Measurements from ENCODE around the gene CAMSAP1.

Gene CAMSAP1

DNA sequence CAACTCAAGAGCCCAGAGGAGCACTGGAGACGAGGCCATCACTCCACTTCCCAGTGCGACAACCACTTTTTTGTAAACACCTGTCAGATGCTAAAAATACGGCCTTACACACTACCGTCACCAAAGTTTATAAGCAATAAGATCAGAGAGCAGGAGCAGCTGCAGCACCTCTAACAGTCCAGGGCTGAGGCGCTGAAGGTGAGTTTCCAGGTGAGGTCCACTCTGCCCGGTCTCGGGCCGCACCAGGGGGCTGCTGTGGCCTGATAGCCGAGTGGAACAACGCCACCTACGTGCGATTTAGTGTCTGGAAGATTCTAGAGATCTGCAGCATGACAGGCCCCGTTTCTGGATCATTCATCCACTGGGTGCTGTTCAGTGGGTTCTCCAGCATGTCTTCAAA is 25.8 kb upstream of the CAMSAP1 start:
- H3K27me3 ChIP-seq (ENCODE audit: insufficient read depth, insufficient read length), result no peaks in the 10 kb centered on the region
- no peak for TF ChIP-seq ZNF274 (IDR thresholded peaks at IDR 0.05; ENCODE audit: low read depth, low read length)
- no peak for TF ChIP-seq SUZ12 (IDR thresholded peaks at IDR 0.05; ENCODE audit: extremely low read depth, insufficient read depth, insufficient read length)
- no peak for TF ChIP-seq YY1 (IDR thresholded peaks at IDR 0.05; ENCODE audit: insufficient read depth, insufficient read length)
- peaks cover 2% of the 10 kb centered on the region for H3K4me1 ChIP-seq (ENCODE audit: insufficient read depth, insufficient read length)
- DNase-seq (ENCODE audit: low read depth, low spot score), result no peak
- H3K9me3 ChIP-seq (ENCODE audit: insufficient read depth, low read length), result peaks cover 13% of the 10 kb centered on the region
- no peak overlapping the region for H3K4me3 ChIP-seq (ENCODE audit: insufficient read length, low read depth)
- no peak overlapping the region for H3K9ac ChIP-seq (ENCODE audit: insufficient read length, low read depth)
- H3K36me3 ChIP-seq (ENCODE audit: insufficient read depth, insufficient read length, low read length), result peaks cover 75% of the 10 kb centered on the region

DNA sequence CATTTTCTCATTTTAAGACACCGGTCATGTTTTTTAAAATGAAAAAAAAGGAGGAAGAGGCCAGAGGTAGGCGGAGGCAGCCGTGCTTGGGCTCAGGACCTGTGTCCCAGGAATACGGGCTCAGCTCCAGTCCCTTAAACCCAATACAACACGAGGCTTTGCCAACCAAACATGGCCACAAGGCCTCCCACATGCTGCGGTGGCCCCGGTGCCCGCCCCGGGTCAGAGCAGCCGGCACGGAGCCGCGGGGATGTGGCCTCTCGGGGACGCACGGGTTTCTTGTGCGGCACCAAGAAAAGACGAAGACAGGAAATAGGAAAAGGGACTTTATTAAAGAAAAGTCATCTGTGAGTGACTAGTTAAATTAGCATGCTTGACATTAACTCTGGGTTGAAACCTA is 25.3 kb upstream of the CAMSAP1 start:
- Histone ChIP-seq H3K9ac (ENCODE audit: insufficient read length, low read depth) (no peak overlapping the region), H3K36me3 (ENCODE audit: insufficient read depth, insufficient read length, low read length) (peaks cover 74% of the 10 kb centered on the region), H3K9me3 (ENCODE audit: insufficient read depth, low read length) (peaks cover 13% of the 10 kb centered on the region), H3K27me3 (ENCODE audit: insufficient read depth, insufficient read length) (no peaks in the 10 kb centered on the region), H3K4me1 (ENCODE audit: insufficient read depth, insufficient read length) (peaks cover 5% of the 10 kb centered on the region), H3K4me3 (ENCODE audit: insufficient read length, low read depth) (no peak overlapping the region)
- TF ChIP-seq SUZ12 (IDR thresholded peaks at IDR 0.05; ENCODE audit: extremely low read depth, insufficient read depth, insufficient read length), result no peak
- TF ChIP-seq YY1 (IDR thresholded peaks at IDR 0.05; ENCODE audit: insufficient read depth, insufficient read length), result no peak
- TF ChIP-seq ZNF274 (IDR thresholded peaks at IDR 0.05; ENCODE audit: low read depth, low read length), result no peak
- no peak for DNase-seq (ENCODE audit: low read depth, low spot score)

GRCh38 chr9:135931349-135931820 is 24.0 kb upstream of the CAMSAP1 start:
- H3K4me1 ChIP-seq (ENCODE audit: insufficient read depth, insufficient read length), result peaks cover 13% of the 10 kb centered on the region
- H3K9ac ChIP-seq (ENCODE audit: insufficient read length, low read depth), result no peak overlapping the region
- TF ChIP-seq ZNF274 (IDR thresholded peaks at IDR 0.05; ENCODE audit: low read depth, low read length) (no peak), SUZ12 (IDR thresholded peaks at IDR 0.05; ENCODE audit: extremely low read depth, insufficient read depth, insufficient read length) (no peak), YY1 (IDR thresholded peaks at IDR 0.05; ENCODE audit: insufficient read depth, insufficient read length) (no peak)
- peaks cover 65% of the 10 kb centered on the region for H3K36me3 ChIP-seq (ENCODE audit: insufficient read depth, insufficient read length, low read length)
- peaks cover 6% of the 10 kb centered on the region for H3K9me3 ChIP-seq (ENCODE audit: insufficient read depth, low read length)
- no peak for DNase-seq (ENCODE audit: low read depth, low spot score)
- no peak overlapping the region for H3K4me3 ChIP-seq (ENCODE audit: insufficient read length, low read depth)
- no peaks in the 10 kb centered on the region for H3K27me3 ChIP-seq (ENCODE audit: insufficient read depth, insufficient read length)

DNA sequence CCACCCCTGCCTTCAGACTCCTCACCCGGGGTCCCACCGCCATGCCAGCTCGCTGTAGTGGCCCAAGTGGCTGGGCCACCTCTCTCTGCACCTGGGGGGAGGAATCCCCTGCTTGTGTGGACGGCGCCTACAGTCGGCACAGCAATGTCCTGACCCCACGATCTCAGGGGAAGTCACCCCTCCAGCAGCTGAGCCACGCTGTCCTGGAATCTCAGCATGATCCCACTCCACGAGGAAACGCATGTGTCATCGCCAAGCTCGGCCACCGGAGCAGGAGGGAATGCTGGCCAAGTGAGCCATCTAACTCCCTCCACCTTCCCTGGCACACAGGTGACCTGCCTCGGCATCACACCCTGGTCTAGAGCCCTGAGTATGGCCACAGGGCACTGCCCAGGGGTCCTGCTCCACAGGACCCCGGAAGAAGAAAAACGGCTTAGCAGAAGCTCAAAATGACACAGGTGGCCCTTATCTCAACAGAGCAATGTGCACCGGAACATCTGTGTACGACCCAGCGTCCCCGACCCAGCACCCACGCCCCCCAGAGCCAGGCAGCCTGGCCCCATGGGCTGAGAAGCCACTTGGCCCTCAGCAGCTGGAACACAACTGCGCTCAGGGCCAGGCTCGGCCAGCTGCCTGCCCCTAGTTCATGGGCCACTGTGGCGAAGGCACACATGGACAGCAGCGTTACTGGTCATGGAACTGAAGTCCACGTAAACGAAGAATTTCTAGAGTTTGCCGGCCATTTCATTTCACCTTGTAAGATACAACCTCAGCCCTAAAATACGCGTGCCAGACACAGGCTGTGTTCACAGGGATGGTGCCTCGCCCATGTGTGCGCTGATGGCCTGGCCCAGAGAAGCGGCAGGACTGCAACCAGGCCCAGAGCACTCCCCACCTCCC is 23.4 kb upstream of the CAMSAP1 start:
- peaks cover 62% of the 10 kb centered on the region for H3K36me3 ChIP-seq (ENCODE audit: insufficient read depth, insufficient read length, low read length)
- no peak overlapping the region for H3K9ac ChIP-seq (ENCODE audit: insufficient read length, low read depth)
- TF ChIP-seq ZNF274 (IDR thresholded peaks at IDR 0.05; ENCODE audit: low read depth, low read length) (no peak), SUZ12 (IDR thresholded peaks at IDR 0.05; ENCODE audit: extremely low read depth, insufficient read depth, insufficient read length) (no peak), YY1 (IDR thresholded peaks at IDR 0.05; ENCODE audit: insufficient read depth, insufficient read length) (no peak)
- no peak for DNase-seq (ENCODE audit: low read depth, low spot score)
- H3K4me3 ChIP-seq (ENCODE audit: insufficient read length, low read depth), result no peak overlapping the region
- no peaks in the 10 kb centered on the region for H3K9me3 ChIP-seq (ENCODE audit: insufficient read depth, low read length)
- peaks cover 13% of the 10 kb centered on the region for H3K4me1 ChIP-seq (ENCODE audit: insufficient read depth, insufficient read length)
- H3K27me3 ChIP-seq (ENCODE audit: insufficient read depth, insufficient read length), result no peaks in the 10 kb centered on the region

DNA sequence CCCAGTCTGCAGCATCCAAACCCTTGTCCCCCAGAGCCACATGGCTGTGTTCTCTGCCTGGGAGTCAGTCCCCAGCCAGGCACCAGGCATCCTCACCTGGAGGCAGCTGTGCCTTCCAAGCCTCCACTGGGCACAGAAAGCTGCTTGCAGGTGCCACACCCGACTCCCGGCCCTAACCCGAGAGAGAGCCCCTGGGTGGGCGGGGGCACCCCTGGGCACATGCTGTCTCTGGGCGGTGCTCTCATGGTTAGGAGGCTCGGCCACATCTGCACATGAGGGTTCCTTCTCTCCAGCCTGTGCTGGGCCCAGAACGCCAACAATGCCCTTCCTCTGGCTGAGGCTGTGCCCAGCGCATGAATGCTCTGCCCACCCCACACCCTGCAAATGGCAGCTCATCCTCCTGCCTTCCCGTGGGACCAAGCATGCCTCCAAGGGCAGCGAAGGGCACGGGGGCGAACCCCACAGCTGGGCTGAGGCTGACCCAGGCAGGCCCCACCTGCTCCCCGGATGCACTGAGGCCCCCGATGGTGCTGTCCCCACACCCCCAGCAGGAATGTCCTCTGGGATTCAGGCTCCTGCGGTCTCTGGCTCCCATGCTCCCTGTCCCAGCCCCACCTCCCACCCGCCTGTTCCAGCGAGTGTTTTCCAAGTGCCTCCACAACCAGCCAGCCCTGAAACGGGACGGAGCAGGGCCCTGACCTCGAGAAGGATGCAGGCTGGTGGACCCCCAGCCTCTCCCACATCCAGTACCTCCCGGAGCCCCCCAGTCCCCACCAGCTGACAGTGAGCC is 22.5 kb upstream of the CAMSAP1 start:
- Histone ChIP-seq H3K4me1 (ENCODE audit: insufficient read depth, insufficient read length) (peaks cover 13% of the 10 kb centered on the region), H3K27me3 (ENCODE audit: insufficient read depth, insufficient read length) (no peaks in the 10 kb centered on the region), H3K9ac (ENCODE audit: insufficient read length, low read depth) (no peak overlapping the region), H3K36me3 (ENCODE audit: insufficient read depth, insufficient read length, low read length) (peaks cover 58% of the 10 kb centered on the region), H3K4me3 (ENCODE audit: insufficient read length, low read depth) (no peak overlapping the region), H3K9me3 (ENCODE audit: insufficient read depth, low read length) (no peaks in the 10 kb centered on the region)
- TF ChIP-seq YY1 (IDR thresholded peaks at IDR 0.05; ENCODE audit: insufficient read depth, insufficient read length) (no peak), SUZ12 (IDR thresholded peaks at IDR 0.05; ENCODE audit: extremely low read depth, insufficient read depth, insufficient read length) (no peak), ZNF274 (IDR thresholded peaks at IDR 0.05; ENCODE audit: low read depth, low read length) (no peak)
- no peak for DNase-seq (ENCODE audit: low read depth, low spot score)

- Histone ChIP-seq H3K9me3 (ENCODE audit: insufficient read depth, low read length) (no peaks in the 10 kb centered on the region), H3K9ac (ENCODE audit: insufficient read length, low read depth) (no peak overlapping the region)
Measured at GRCh38 chr9:135928731-135929655, 21.6 kb upstream of the CAMSAP1 start.

More at GRCh38 chr9:135928731-135929655, 21.6 kb upstream of the CAMSAP1 start:
- Histone ChIP-seq H3K27me3 (ENCODE audit: insufficient read depth, insufficient read length) (no peaks in the 10 kb centered on the region), H3K36me3 (ENCODE audit: insufficient read depth, insufficient read length, low read length) (peaks cover 60% of the 10 kb centered on the region), H3K4me3 (ENCODE audit: insufficient read length, low read depth) (no peak overlapping the region), H3K4me1 (ENCODE audit: insufficient read depth, insufficient read length) (peaks cover 13% of the 10 kb centered on the region)
- TF ChIP-seq ZNF274 (IDR thresholded peaks at IDR 0.05; ENCODE audit: low read depth, low read length) (no peak), YY1 (IDR thresholded peaks at IDR 0.05; ENCODE audit: insufficient read depth, insufficient read length) (no peak), SUZ12 (IDR thresholded peaks at IDR 0.05; ENCODE audit: extremely low read depth, insufficient read depth, insufficient read length) (no peak)
- DNase-seq (ENCODE audit: low read depth, low spot score), result no peak
